Measurements from ENCODE around the gene EN2. TPM values are rescaled to one million over a fixed set of nuclear protein-coding genes. Genes with fewer than 3 reads are reported as not detected.

EN2 gene
- total RNA-seq, 1 experiment from 2014 or later = 1.5 TPM

GRCh38 chr7:155486783-155487508, 29.0 kb downstream of the EN2 start:
- no peaks in the 10 kb centered on the region; the same call in 1 of the 2 replicates for H3K27me3 ChIP-seq (ENCODE audit: control insufficient read depth, insufficient read depth, low read length)

GRCh38 chr7:155487509-155488482, 29.9 kb downstream of the EN2 start:
- Histone ChIP-seq H3K36me3 (ENCODE audit: control insufficient read depth, insufficient read depth, low read length) (no peaks in the 10 kb centered on the region), H3K27ac (ENCODE audit: low read length) (no peak overlapping the region), H3K27me3 (ENCODE audit: control insufficient read depth, insufficient read depth, low read length) (peaks cover 4% of the 10 kb centered on the region), H3K4me1 (ENCODE audit: control insufficient read depth, insufficient read depth, low read length) (no peaks in the 10 kb centered on the region), H3K4me3 (ENCODE audit: low read depth in 2 of 2, low read length in 2 of 2) (no peak overlapping the region), H3K9me3 (ENCODE audit: control insufficient read depth, insufficient read depth, low read depth, low read length) (no peaks in the 10 kb centered on the region)
- no peak for TF ChIP-seq POLR2AphosphoS5 (IDR thresholded peaks at IDR 0.05; ENCODE audit: low read depth, low read length)
- TF ChIP-seq, protein P1, sequence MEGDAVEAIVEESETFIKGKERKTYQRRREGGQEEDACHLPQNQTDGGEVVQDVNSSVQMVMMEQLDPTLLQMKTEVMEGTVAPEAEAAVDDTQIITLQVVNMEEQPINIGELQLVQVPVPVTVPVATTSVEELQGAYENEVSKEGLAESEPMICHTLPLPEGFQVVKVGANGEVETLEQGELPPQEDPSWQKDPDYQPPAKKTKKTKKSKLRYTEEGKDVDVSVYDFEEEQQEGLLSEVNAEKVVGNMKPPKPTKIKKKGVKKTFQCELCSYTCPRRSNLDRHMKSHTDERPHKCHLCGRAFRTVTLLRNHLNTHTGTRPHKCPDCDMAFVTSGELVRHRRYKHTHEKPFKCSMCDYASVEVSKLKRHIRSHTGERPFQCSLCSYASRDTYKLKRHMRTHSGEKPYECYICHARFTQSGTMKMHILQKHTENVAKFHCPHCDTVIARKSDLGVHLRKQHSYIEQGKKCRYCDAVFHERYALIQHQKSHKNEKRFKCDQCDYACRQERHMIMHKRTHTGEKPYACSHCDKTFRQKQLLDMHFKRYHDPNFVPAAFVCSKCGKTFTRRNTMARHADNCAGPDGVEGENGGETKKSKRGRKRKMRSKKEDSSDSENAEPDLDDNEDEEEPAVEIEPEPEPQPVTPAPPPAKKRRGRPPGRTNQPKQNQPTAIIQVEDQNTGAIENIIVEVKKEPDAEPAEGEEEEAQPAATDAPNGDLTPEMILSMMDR (IDR thresholded peaks at IDR 0.05) = no peak
- BruUV-seq (replicated peaks) = no TSS peak
- DNase-seq (ENCODE audit: low read depth, low spot score) (no peak), ATAC-seq (no peak)
- in situ Hi-C loops (cut with HindIII; ENCODE audit: low pct_unique_long_range_greater_than_20kb, low sequenced_read_pairs) (no loop called here), intact Hi-C loops (cut with micrococcal nuclease; ENCODE audit: unreplicated experiment) (no loop called here)
- ChIA-PET CTCF (no interaction called here), POLR2A (no interaction called here)

More at GRCh38 chr7:155486783-155487508, 29.0 kb downstream of the EN2 start:
- Histone ChIP-seq H3K27ac (ENCODE audit: low read length) (no peak overlapping the region), H3K4me3 (ENCODE audit: low read depth in 2 of 2, low read length in 2 of 2) (no peak overlapping the region), H3K9me3 (ENCODE audit: control insufficient read depth, insufficient read depth, low read depth, low read length) (no peaks in the 10 kb centered on the region), H3K36me3 (ENCODE audit: control insufficient read depth, insufficient read depth, low read length) (no peaks in the 10 kb centered on the region), H3K4me1 (ENCODE audit: control insufficient read depth, insufficient read depth, low read length) (no peaks in the 10 kb centered on the region)
- POLR2A ChIA-PET = no interaction called here
- in situ Hi-C loops (cut with HindIII; ENCODE audit: low pct_unique_long_range_greater_than_20kb, low sequenced_read_pairs) = no loop called here
- TF ChIP-seq REST (IDR thresholded peaks at IDR 0.05; ENCODE audit: insufficient read depth in 1 of 2, low read depth in 2 of 2, low read length in 1 of 2) (no peak), SIN3A (IDR thresholded peaks at IDR 0.05; ENCODE audit: borderline replicate concordance, insufficient read depth, low read depth, low read length) (no peak), TCF7L2 (IDR thresholded peaks at IDR 0.05; ENCODE audit: low read depth, low read length) (no peak), POLR2AphosphoS5 (IDR thresholded peaks at IDR 0.05; ENCODE audit: low read depth, low read length) (no peak)
- TF ChIP-seq, protein P1 (IDR thresholded peaks at IDR 0.05) = no peak
- no TSS peak for BruUV-seq (replicated peaks)
- CTCF ChIA-PET = no interaction called here
- DNase-seq (ENCODE audit: low read depth, low spot score) (no peak), ATAC-seq (no peak)
- intact Hi-C loops (cut with micrococcal nuclease; ENCODE audit: unreplicated experiment) = no loop called here

Data from Panc1 (cell line).